HEK293 (cell line): ENCODE measurements around the gene ULBP2.

Experiments
- CTCF ChIA-PET: fragments of 350-600 bp; formaldehyde crosslinking; extraction: SDS; loops from one replicate; lab custom pipeline; 2021; ENCODE audit warnings: antibody characterized with exemption; lab: Yijun Ruan, JAX
- POLR2A ChIA-PET: fragments of 300-600 bp; formaldehyde crosslinking; extraction: SDS; loops from one replicate; lab custom pipeline; 2020; ENCODE audit warnings: antibody characterized with exemption, inconsistent platforms; lab: Yijun Ruan, JAX
- H3K27ac ChIP-seq: fragments of 200-500 bp; sonication (Bioruptor generic); 2 replicates; pipeline ENCODE4 v1.5.1; 2014; ENCODE audit warnings: low read depth, low read length, control low read depth, inconsistent platforms; ENCODE audit errors: extremely low read depth
- H3K36me3 ChIP-seq, 2 experiments: fragments of 200-500 bp in 1 of 2; sonication (Bioruptor generic) in 1 of 2; 1 replicate in 1 of 2; 2 replicates in 1 of 2; pipeline ENCODE4 v1.5.1; 2014 to 2017; ENCODE audit warnings: inconsistent platforms in 2 of 2, low read length in 2 of 2; ENCODE audit not compliant: control insufficient read depth in 2 of 2, insufficient read depth in 1 of 2
- H3K4me1 ChIP-seq: fragments of 200-500 bp; sonication (Bioruptor generic); 2 replicates; pipeline ENCODE4 v1.5.1; 2014; ENCODE audit warnings: mild to moderate bottlenecking, low read length, inconsistent platforms; ENCODE audit not compliant: control insufficient read depth, insufficient read depth
- H3K4me3 ChIP-seq: 2 replicates; pipeline ENCODE4 v1.5.1; 2011; ENCODE audit warnings: low read depth, mild to moderate bottlenecking, control low read depth, low read length, moderate library complexity
- H3K9me3 ChIP-seq: fragments of 200-500 bp; sonication (Bioruptor generic); 2 replicates; pipeline ENCODE4 v1.5.1; 2014; ENCODE audit warnings: low read depth, low read length, inconsistent platforms; ENCODE audit not compliant: control insufficient read depth, insufficient read depth
- KLF16 ChIP-seq: fragments of 450-650 bp; formaldehyde crosslinking; IDR thresholded peaks from 2 replicates; pipeline ENCODE4 v1.5.1; 2017; ENCODE audit warnings: missing biosample characterization, missing genetic modification characterization
- KLF17 ChIP-seq: fragments of 450-650 bp; formaldehyde crosslinking; IDR thresholded peaks from 2 replicates; pipeline ENCODE4 v1.5.1; 2016; ENCODE audit warnings: missing biosample characterization, missing genetic modification characterization
- MEIS1 ChIP-seq: sonication (generic); formaldehyde crosslinking; IDR thresholded peaks from 2 replicates; pipeline ENCODE4 v1.8.1; 2022; ENCODE audit warnings: missing genetic modification reagents, mild to moderate bottlenecking, borderline replicate concordance
- SALL2 ChIP-seq: fragments of 450-650 bp; formaldehyde crosslinking; IDR thresholded peaks from 2 replicates; pipeline ENCODE4 v1.5.0; 2017; ENCODE audit warnings: missing biosample characterization, mild to moderate bottlenecking, missing genetic modification characterization, borderline replicate concordance
- ZBTB17 ChIP-seq: fragments of 450-650 bp; formaldehyde crosslinking; IDR thresholded peaks from 2 replicates; pipeline ENCODE4 v1.5.1; 2016; ENCODE audit warnings: missing biosample characterization, missing genetic modification characterization
- ZBTB20 ChIP-seq: fragments of 450-650 bp; formaldehyde crosslinking; IDR thresholded peaks from 2 replicates; pipeline ENCODE4 v1.5.1; 2016; ENCODE audit warnings: missing biosample characterization, missing genetic modification characterization
- ZNF121 ChIP-seq: fragments of 450-650 bp; formaldehyde crosslinking; IDR thresholded peaks from 2 replicates; pipeline ENCODE4 v1.5.1; 2016; ENCODE audit warnings: missing biosample characterization, missing genetic modification characterization
- ZNF26 ChIP-seq: fragments of 450-650 bp; formaldehyde crosslinking; IDR thresholded peaks from 2 replicates; pipeline ENCODE4 v1.5.1; 2016; ENCODE audit warnings: missing biosample characterization, missing genetic modification characterization
- ZNF302 ChIP-seq: fragments of 450-650 bp; formaldehyde crosslinking; IDR thresholded peaks from 2 replicates; pipeline ENCODE4 v1.5.1; 2016; ENCODE audit warnings: missing biosample characterization, missing genetic modification characterization, low read depth
- ZNF366 ChIP-seq: fragments of 450-650 bp; formaldehyde crosslinking; conservative IDR thresholded peaks from 2 replicates; pipeline ENCODE4 v1.5.1; 2016; ENCODE audit warnings: missing biosample characterization, missing genetic modification characterization
- ZNF658 ChIP-seq: fragments of 450-650 bp; formaldehyde crosslinking; IDR thresholded peaks from 2 replicates; pipeline ENCODE4; 2016; ENCODE audit warnings: missing biosample characterization, missing genetic modification characterization
- ZNF670 ChIP-seq: fragments of 450-650 bp; formaldehyde crosslinking; IDR thresholded peaks from 2 replicates; pipeline ENCODE4 v1.5.1; 2016; ENCODE audit warnings: missing biosample characterization, missing genetic modification characterization, low read depth
- ZNF76 ChIP-seq: fragments of 450-650 bp; formaldehyde crosslinking; IDR thresholded peaks from 2 replicates; pipeline ENCODE4; 2016; ENCODE audit warnings: low read depth, missing biosample characterization, missing genetic modification characterization, borderline replicate concordance
- ZSCAN5A ChIP-seq: fragments of 450-650 bp; formaldehyde crosslinking; IDR thresholded peaks from 2 replicates; pipeline ENCODE4 v1.5.1; 2016; ENCODE audit warnings: missing biosample characterization, missing genetic modification characterization

ULBP2 gene

GRCh38 chr6:149961728-149962425, 20.1 kb downstream of the ULBP2 start (continued):
- TF ChIP-seq ZNF302 (tag by site-specific recombination) (no peak), ZNF366 (0 out of 2 replicates have a peak, but pooled peaks have one; percentile 22), ZNF658 (tag by site-specific recombination) (no peak), ZNF121 (peak; percentile 57; the same call in 1 of the 2 replicates)

GRCh38 chr6:149962461-149963211, 20.8 kb downstream of the ULBP2 start:
- H3K36me3 ChIP-seq, result no peaks in the 10 kb centered on the region
- ChIA-PET POLR2A (no interaction called here), CTCF (interaction anchor here (1.0 to 2.1 kb wide), 3 partner anchors 44 to 233 kb away, joined by 3 to 13 read pairs (median 4); no protein-coding TSS in a partner anchor)
- H3K4me1 ChIP-seq, result peaks cover 3% of the 10 kb centered on the region
- peak overlapping the region; percentile 72; the same call in 1 of the 2 replicates for H3K27ac ChIP-seq
- TF ChIP-seq MEIS1 (CRISPR knock-in tag), result no peak
- TF ChIP-seq KLF17 (tag by site-specific recombination), result no peak
- no peak for TF ChIP-seq ZNF76
- TF ChIP-seq ZBTB20, result peak; percentile 72
- TF ChIP-seq SALL2 (tag by site-specific recombination), result no peak
- TF ChIP-seq ZNF26 (tag by site-specific recombination), result no peak
- TF ChIP-seq ZNF670, result no peak
- 0 out of 2 replicates have a peak, but pooled peaks have one; percentile 27 for TF ChIP-seq ZSCAN5A (tag by site-specific recombination)
- no peak for TF ChIP-seq KLF16 (tag by site-specific recombination)
- TF ChIP-seq, all 188 proteins: peak for 2
- no peaks in the 10 kb centered on the region for H3K9me3 ChIP-seq
- H3K4me3 ChIP-seq, result peak overlapping the region; percentile 61

- TF ChIP-seq ZNF121 (no peak), ZBTB17 (tag by site-specific recombination) (peak; percentile 84)
- no peaks in the 10 kb centered on the region for H3K9me3 ChIP-seq
- H3K27ac ChIP-seq, result peak overlapping the region; percentile 72; the same call in 1 of the 2 replicates
- peaks cover 3% of the 10 kb centered on the region for H3K4me1 ChIP-seq
- peak overlapping the region; percentile 61 for H3K4me3 ChIP-seq
- CTCF ChIA-PET, result no interaction called here
- no peaks in the 10 kb centered on the region for H3K36me3 ChIP-seq
- POLR2A ChIA-PET, result no interaction called here
Measured at GRCh38 chr6:149963212-149963461, 21.3 kb downstream of the ULBP2 start.
